NT2/D1 (cell line): Measurements from ENCODE around the gene CPNE9.

Experiments
- SUZ12 ChIP-seq: IDR thresholded peaks from 2 replicates; pipeline ENCODE4 v1.6.1; 2011; ENCODE audit not compliant: insufficient read length, insufficient read depth; ENCODE audit errors: extremely low read depth
- YY1 ChIP-seq: IDR thresholded peaks from 2 replicates; pipeline ENCODE4 v1.6.1; 2011; ENCODE audit not compliant: insufficient read length, insufficient read depth
- ZNF274 ChIP-seq: IDR thresholded peaks from 2 replicates; pipeline ENCODE4 v1.6.1; 2011; ENCODE audit warnings: mild to moderate bottlenecking, low read depth, low read length

DNA sequence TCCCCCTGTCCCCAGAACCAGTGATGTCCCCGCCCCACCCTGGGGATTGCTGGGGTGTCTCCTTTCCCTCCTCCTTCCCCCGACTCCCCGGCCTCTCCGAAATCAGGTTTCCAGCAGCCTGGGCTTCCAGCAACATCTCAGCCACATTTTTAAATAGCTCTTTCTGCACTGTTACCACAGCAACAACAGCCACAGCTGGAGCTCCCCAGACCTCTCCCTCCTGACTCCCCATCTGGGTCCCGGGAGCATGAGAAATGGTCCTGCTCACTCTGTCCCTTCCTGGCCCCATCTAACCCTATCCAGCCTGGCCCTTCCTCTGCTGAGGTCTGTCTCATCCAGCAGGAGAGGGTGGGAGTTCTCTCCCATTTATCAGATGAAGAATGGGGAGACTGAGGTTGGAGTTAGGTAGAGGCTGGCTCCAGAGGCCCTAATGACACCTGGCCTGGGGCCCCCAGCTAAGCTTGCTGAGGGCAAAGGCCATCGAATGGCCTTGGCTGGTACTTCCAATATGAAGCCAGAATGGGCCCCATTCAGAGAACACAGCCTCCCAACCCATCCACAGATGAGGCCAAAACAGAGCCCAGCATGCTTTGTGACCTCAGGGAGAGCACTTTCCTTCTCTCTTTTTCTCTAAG, 64.6 kb downstream of the CPNE9 start:
- TF ChIP-seq YY1 (no peak), ZNF274 (no peak), SUZ12 (no peak)
